Measurements from ENCODE around the gene IRAK4.
A peak's percentile ranks its signal among the peaks of the same experiment; 100 is the strongest.

The IRAK4 gene

GRCh38 chr12:43786899-43787693, 28.3 kb downstream of the IRAK4 start:
- H3K4me3 ChIP-seq, result no peak overlapping the region
- no peaks in the 10 kb centered on the region; the same call in 1 of the 2 replicates for H3K36me3 ChIP-seq (ENCODE audit: insufficient read depth, low read length)
- H3K27ac ChIP-seq, result no peak overlapping the region
- DNase-seq (ENCODE audit: low read depth, low spot score), result no peak
- H3K9me3 ChIP-seq (ENCODE audit: low read depth, low read length), result no peaks in the 10 kb centered on the region
- no peak overlapping the region for H3K9ac ChIP-seq (ENCODE audit: insufficient read length)
- TF ChIP-seq FOXP2 (optimal IDR thresholded peaks at IDR 0.05; ENCODE audit: control extremely low read depth, extremely low read length, insufficient read depth) (no peak), POLR2AphosphoS5 (IDR thresholded peaks at IDR 0.05; ENCODE audit: borderline replicate concordance, low read depth, low read length) (no peak), EZH2 (IDR thresholded peaks at IDR 0.05) (no peak)

DNA sequence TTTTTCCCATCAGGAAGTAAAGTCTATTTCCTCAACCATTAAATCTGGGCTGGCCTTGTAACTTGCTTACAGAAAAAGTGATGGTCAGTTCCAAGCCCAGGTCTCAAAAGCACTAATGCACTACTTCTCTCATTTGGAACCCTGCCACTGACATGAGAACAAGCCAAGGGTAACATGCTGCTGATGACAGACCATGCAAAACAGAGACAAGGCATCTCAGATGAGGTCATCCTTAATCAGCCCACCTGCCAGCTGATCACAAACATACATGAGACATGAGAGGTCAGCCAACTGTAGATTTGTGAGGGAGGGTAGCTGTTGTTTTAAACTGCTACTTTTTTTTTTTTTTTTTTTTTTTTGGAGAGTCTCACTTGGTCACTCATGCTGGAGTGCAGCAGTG, 31.2 kb downstream of the IRAK4 start:
- Histone ChIP-seq H3K36me3 (ENCODE audit: insufficient read depth, low read length) (peaks cover under 1% of the 10 kb centered on the region; the same call in 1 of the 2 replicates), H3K4me3 (no peak overlapping the region), H3K9ac (ENCODE audit: insufficient read length) (no peak overlapping the region), H3K27ac (no peak overlapping the region), H3K9me3 (ENCODE audit: low read depth, low read length) (no peaks in the 10 kb centered on the region)
- TF ChIP-seq EZH2 (IDR thresholded peaks at IDR 0.05) (no peak), POLR2AphosphoS5 (IDR thresholded peaks at IDR 0.05; ENCODE audit: borderline replicate concordance, low read depth, low read length) (no peak), FOXP2 (optimal IDR thresholded peaks at IDR 0.05; ENCODE audit: control extremely low read depth, extremely low read length, insufficient read depth) (no peak)
- DNase-seq (ENCODE audit: low read depth, low spot score), result no peak

GRCh38 chr12:43795716-43796280, 37.0 kb downstream of the IRAK4 start:
- Histone ChIP-seq H3K9ac (ENCODE audit: insufficient read length) (no peak overlapping the region), H3K4me3 (no peak overlapping the region), H3K27ac (no peak overlapping the region), H3K9me3 (ENCODE audit: low read depth, low read length) (no peaks in the 10 kb centered on the region), H3K36me3 (ENCODE audit: insufficient read depth, low read length) (peaks cover 56% of the 10 kb centered on the region)
- no peak for DNase-seq (ENCODE audit: low read depth, low spot score)
- no peak for TF ChIP-seq EZH2 (IDR thresholded peaks at IDR 0.05)
- no peak for TF ChIP-seq FOXP2 (optimal IDR thresholded peaks at IDR 0.05; ENCODE audit: control extremely low read depth, extremely low read length, insufficient read depth)
- no peak for TF ChIP-seq POLR2AphosphoS5 (IDR thresholded peaks at IDR 0.05; ENCODE audit: borderline replicate concordance, low read depth, low read length)

DNA sequence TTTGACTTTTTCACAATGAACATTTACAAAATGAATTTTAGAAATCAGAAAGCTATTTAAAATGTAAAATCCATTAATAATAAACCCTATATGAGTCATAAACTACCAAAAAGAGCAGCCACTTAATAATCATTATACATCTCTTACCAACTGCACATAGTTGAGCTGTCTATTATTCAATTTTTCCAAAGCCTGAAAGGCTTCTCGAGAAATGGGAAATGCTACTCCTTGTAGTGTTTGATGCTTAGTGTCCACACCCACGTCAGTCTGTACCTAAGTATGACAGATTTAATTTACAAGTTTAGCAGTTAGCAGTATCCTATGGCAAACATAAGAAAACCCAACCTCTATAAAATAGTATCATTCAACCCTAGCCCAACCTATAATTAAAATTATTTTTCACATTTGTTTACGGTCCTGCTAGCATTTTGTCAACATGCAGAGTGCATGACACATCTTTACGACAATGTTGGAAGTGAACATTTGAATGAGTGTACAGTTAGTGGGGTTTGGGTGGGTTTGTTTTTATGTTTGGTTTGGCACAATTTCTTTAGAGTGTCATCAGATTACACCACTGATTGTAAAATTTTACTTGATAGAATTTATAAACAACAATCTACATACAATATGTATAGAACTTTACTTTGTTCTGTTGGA, 38.9 kb downstream of the IRAK4 start:
- Histone ChIP-seq H3K27ac (no peak overlapping the region), H3K4me3 (no peak overlapping the region), H3K9ac (ENCODE audit: insufficient read length) (no peak overlapping the region), H3K36me3 (ENCODE audit: insufficient read depth, low read length) (peaks cover 72% of the 10 kb centered on the region), H3K9me3 (ENCODE audit: low read depth, low read length) (no peaks in the 10 kb centered on the region)
- DNase-seq (ENCODE audit: low read depth, low spot score), result no peak
- no peak for TF ChIP-seq FOXP2 (optimal IDR thresholded peaks at IDR 0.05; ENCODE audit: control extremely low read depth, extremely low read length, insufficient read depth)
- no peak for TF ChIP-seq POLR2AphosphoS5 (IDR thresholded peaks at IDR 0.05; ENCODE audit: borderline replicate concordance, low read depth, low read length)
- TF ChIP-seq EZH2 (IDR thresholded peaks at IDR 0.05), result no peak

DNA sequence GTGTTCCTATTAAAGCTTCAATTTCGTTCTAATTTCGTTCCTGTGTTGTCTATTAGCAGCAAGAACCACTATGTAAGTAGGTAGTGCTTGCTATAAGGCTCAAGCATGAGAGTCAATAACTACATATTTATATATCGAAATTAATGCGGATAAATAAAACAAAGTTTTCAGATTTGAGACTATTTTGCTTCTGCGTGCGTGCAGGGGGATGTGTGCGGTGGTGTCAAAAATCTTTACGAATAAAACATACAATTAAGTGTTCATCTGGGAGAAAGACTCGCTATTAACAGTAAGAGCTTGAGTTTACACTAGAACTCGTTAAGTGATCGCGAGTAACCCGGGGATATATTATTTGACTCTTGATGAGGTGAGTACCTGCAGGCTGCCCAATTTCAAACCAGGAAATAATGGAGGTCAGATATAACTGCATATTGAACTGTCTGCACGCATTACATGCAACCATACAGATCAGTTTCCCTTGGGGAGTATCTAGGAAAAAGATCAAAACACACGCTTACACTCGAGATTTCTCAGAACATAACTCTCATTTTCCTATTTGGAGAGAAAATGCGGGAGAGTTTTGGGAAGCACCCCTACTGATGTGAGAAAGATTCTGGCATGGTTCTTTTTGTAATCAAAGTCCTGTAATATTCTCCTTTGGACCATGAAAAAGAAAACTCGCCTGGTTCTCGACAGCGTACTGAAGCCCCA, 46.6 kb downstream of the IRAK4 start:
- peak overlapping the region; percentile 92 for H3K9ac ChIP-seq (ENCODE audit: insufficient read length)
- H3K9me3 ChIP-seq (ENCODE audit: low read depth, low read length), result no peaks in the 10 kb centered on the region
- peaks cover 36% of the 10 kb centered on the region for H3K36me3 ChIP-seq (ENCODE audit: insufficient read depth, low read length)
- DNase-seq (ENCODE audit: low read depth, low spot score), result no peak
- H3K27ac ChIP-seq, result 0 out of 2 replicates have a peak overlapping the region, but pooled peaks have one; percentile 89
- TF ChIP-seq FOXP2 (optimal IDR thresholded peaks at IDR 0.05; ENCODE audit: control extremely low read depth, extremely low read length, insufficient read depth), result no peak
- no peak for TF ChIP-seq POLR2AphosphoS5 (IDR thresholded peaks at IDR 0.05; ENCODE audit: borderline replicate concordance, low read depth, low read length)
- TF ChIP-seq EZH2 (IDR thresholded peaks at IDR 0.05), result no peak
- H3K4me3 ChIP-seq, result peak overlapping the region; percentile 87

- Histone ChIP-seq H3K4me3 (peak within 1 kb of the TSS; percentile 87), H3K9me3 (ENCODE audit: low read depth, low read length) (no peaks in the 10 kb centered on the region), H3K27ac (peak within 1 kb of the TSS; percentile 89), H3K9ac (ENCODE audit: insufficient read length) (peak within 1 kb of the TSS; percentile 92), H3K36me3 (ENCODE audit: insufficient read depth, low read length) (peaks cover 28% of the 10 kb centered on the region)
- peak; percentile 7 for TF ChIP-seq FOXP2 (optimal IDR thresholded peaks at IDR 0.05; ENCODE audit: control extremely low read depth, extremely low read length, insufficient read depth)
- peak; percentile 85 for TF ChIP-seq POLR2AphosphoS5 (IDR thresholded peaks at IDR 0.05; ENCODE audit: borderline replicate concordance, low read depth, low read length)
- TF ChIP-seq EZH2 (IDR thresholded peaks at IDR 0.05), result no peak
- DNase-seq (ENCODE audit: low read depth, low spot score), result no peak
Observed at GRCh38 chr12:43805860-43806736, 47.3 kb downstream of the IRAK4 start, which contains the start of gene TWF1. Gene TWF1 (minus strand): TSS chr12:43806317. CDS start chr12:43806245, 72 bp downstream.

- Histone ChIP-seq H3K9me3 (ENCODE audit: low read depth, low read length) (no peaks in the 10 kb centered on the region), H3K4me3 (peak overlapping the region; percentile 87), H3K9ac (ENCODE audit: insufficient read length) (peak overlapping the region; percentile 92), H3K36me3 (ENCODE audit: insufficient read depth, low read length) (peaks cover 24% of the 10 kb centered on the region), H3K27ac (peak overlapping the region; percentile 89)
- TF ChIP-seq EZH2 (IDR thresholded peaks at IDR 0.05), result no peak
- TF ChIP-seq FOXP2 (optimal IDR thresholded peaks at IDR 0.05; ENCODE audit: control extremely low read depth, extremely low read length, insufficient read depth), result no peak
- TF ChIP-seq POLR2AphosphoS5 (IDR thresholded peaks at IDR 0.05; ENCODE audit: borderline replicate concordance, low read depth, low read length), result no peak
- no peak for DNase-seq (ENCODE audit: low read depth, low spot score)
Observed at GRCh38 chr12:43806737-43807072, 48.0 kb downstream of the IRAK4 start.
